Limb (tissue), 2 donors: Measurements from ENCODE around the gene LRGUK.

Experiments
- DNase-seq, 2 donors: peaks; one replicate each; pipeline ENCODE4 v3.0.0-alpha.2; 2016; ENCODE audit errors: extremely low spot score in 2 of 2

Gene LRGUK

DNA sequence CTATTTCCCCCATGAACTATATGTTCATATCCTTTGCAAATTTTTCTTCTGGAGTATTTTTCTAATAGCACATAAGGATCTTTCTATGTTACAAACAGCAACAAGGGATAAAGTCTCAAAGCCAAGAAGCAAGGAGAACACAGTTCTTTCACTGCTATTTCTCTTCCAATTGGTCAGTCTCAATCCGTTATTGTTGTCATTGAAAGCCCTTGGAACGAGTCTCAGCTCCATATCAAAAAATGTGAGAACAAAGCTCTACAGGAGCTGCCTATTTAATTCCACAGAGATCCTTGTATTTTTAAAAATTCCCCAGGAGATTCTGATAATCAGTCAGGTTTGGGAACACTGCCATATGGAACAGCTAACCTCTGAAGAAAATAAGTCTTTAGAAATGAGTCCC lies 173.8 kb downstream of the LRGUK start:
- no peak for DNase-seq

DNA sequence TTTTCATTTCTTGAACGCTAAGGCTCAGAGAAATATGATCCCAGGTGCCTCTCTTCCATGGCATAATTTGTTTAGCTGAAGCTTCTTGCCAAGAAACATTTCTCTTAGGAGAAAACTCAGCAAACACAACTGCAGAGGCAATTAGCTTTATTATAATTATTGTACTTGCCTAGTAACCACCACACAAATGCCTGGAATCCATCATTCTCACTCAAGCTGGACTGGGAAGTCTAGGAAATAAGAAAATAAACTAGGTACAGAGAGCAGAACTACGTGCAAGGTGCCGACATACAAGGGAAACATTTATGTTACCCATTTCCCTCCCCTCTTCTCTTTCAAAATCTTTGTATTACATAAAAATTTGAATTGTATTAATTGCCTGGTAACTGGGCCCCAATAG lies 174.5 kb downstream of the LRGUK start:
- DNase-seq, result no peak

DNA sequence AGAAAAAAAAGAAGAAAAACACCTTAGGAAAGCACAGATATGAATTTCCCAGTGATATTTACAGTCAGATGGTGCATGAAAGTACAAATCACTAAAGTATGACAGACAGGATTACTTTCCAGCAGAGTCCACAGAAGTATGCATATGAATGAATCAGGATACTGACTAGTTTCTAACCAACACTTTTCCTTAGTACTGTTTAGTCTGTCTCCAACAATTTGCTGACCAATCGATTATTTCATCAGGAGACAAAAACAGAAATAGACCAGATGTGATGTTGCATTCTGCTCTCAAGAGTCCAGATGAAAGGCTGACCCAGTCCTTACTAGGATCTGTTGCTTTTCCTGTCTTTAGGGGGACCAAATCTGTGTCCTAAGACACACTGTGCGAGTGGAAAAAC lies 175.0 kb downstream of the LRGUK start:
- DNase-seq, result no peak

DNA sequence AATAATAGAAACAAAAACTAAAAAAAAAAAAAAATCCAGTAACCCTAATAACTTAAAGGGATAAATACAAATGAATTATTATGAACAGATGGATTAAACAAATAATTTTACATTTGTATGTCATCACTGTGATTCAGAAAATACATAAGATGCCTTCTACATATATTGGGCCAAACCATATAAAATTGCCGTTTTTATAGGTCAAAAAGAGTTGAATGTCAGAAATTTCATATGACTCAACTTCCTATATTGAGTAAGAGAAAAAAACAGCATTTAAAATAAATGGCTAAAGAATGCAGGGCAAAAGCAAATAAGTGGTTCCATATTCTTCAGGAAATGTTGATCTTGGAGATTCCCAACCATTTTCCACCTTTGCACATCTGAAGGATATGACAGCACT lies 180.2 kb downstream of the LRGUK start:
- DNase-seq, result no peak

DNA sequence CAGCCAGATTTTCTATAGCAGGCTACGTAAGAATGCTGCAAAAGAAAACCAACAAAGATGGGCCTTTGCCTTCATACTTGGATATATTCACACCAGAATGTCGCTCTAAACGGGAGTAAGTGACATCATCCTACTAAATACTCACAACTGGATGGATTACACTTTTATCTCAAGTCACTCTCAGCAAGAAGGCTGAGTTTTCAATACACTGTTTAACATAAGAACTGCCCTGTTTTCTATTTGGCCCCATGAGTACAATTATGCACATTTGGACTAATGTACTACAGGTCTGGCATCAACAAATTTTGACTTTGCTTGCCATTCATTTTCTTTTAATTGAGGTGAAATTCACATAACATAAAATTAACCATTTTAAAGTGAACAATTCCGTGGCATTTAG lies 181.4 kb downstream of the LRGUK start:
- no peak for DNase-seq

DNA sequence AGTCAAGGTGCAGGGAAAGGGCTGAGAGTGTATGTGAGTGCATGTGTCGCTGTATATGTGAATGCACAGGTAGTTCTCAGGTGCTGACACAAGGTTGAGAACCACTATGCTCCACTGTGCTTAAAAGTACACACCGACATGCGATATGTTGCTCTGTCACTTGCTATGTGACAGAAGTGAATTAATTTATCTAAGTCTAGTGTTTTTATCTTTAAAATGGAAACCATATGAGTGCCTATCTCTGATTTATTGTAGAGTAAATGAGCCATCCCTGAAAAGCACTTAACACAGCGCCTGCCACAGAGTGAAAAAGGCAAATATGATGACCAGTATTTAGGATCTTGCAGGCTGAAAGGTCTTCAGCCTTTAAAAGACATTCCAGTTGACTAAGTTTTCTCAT lies 184.7 kb downstream of the LRGUK start:
- DNase-seq, result no peak

DNA sequence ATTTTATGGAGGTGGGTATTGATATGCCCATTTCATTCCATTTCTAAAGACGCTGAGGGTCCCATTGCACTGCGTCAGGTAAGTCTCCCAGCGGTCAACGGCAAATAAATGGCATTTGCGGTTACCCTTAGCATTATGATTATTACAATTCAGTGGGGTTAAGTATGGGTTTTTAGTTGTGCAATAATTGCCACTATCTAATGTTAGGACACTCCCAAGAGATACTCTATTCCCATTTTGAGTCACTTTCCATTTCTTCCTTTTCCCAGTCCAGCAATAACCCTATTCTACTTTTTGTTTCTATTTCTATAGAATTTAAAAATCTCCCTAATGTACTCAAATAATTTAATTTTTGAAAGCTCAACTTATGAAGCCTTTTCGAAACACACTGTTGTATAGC lies 185.6 kb downstream of the LRGUK start:
- DNase-seq, result no peak

DNA sequence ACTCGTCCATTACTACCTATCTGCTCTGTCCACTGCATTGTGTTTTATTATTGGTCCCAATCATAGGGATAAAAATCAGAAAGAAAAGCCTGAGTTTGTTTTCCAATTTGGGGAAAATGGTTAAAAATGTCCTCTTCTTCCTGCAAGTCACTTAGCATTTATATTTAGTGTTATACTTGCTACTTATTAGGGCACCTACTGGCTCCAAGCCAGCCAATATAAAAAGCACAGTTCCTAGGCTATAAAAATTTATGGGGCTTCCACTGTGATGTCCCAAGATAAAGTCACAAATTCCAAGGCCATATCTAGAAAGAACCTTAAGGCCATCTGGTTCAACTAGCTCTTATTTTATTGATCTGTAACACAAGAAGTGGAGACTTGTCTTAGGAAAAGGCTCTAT lies 186.4 kb downstream of the LRGUK start:
- DNase-seq, result no peak
